Skeletal muscle satellite cell (primary cell): ENCODE results near the gene CPNE8.

Experiments
- H3K27me3 ChIP-seq: 2 replicates; pipeline ENCODE4 v1.7.0; 2013; ENCODE audit warnings: low read length; ENCODE audit not compliant: control insufficient read depth, insufficient read depth
- H3K36me3 ChIP-seq: 2 replicates; pipeline ENCODE4 v1.7.0; 2013; ENCODE audit warnings: mild to moderate bottlenecking, control low read depth, low read length; ENCODE audit not compliant: insufficient read depth
- H3K4me1 ChIP-seq: 2 replicates; pipeline ENCODE4 v1.7.0; 2013; ENCODE audit warnings: low read length; ENCODE audit not compliant: control insufficient read depth, insufficient read depth
- H3K4me2 ChIP-seq: 2 replicates; pipeline ENCODE4 v1.7.0; 2013; ENCODE audit warnings: mild to moderate bottlenecking, low read length
- H3K4me3 ChIP-seq: 2 replicates; pipeline ENCODE4 v1.7.0; 2013; ENCODE audit warnings: low read length
- H3K9ac ChIP-seq: 2 replicates; pipeline ENCODE4 v1.7.0; 2013; ENCODE audit warnings: mild to moderate bottlenecking, low read depth, low read length, moderate library complexity
- H3K9me3 ChIP-seq: replicated peaks from 2 replicates; pipeline ENCODE4 v1.7.0; 2013; ENCODE audit warnings: mild to moderate bottlenecking, control low read depth, low read length

CPNE8 gene

DNA sequence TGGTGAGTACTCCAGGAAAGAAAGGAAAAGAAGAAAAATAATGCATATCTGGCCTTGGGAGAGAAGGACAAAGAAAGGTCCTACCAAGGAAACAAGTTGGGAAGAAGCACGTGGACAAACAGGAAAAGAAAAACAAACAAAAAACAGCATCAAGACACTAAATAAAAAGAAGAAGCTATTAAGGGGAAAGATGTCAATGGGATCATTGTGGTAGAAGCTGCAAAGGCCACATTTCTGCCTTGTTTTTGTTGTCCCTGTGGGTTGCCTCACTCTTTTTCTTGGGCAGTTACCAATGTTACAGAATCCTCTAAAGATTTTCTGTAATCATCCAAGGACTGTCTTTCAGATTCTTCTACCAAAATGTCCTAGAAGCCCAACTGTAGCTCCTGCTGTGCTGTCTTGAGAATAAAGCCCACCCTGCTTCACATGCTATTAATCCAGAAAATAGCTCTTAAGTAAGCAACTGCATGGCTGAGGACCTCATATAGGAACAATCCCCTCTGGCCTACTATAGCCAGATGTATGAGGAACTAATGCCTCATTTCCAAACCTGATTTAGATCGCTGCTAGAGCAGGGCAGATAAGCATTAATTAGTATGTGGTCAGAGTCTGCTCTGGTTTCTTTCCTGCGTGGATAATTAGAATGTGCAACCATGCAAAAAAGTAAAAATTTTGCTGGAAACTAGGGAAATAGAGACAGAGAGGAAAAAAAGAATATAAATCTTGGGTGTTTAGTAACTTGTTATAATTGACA, 10.2 kb upstream of the CPNE8 start:
- H3K4me1 ChIP-seq = no peaks in the 10 kb centered on the region
- H3K27me3 ChIP-seq = peaks cover 7% of the 10 kb centered on the region
- no peak overlapping the region for H3K4me3 ChIP-seq
- H3K9me3 ChIP-seq = no peaks in the 10 kb centered on the region
- no peak overlapping the region for H3K4me2 ChIP-seq
- H3K9ac ChIP-seq = no peak overlapping the region
- no peaks in the 10 kb centered on the region for H3K36me3 ChIP-seq

GRCh38 chr12:38912116-38912515, 6.7 kb upstream of the CPNE8 start:
- peaks cover 11% of the 10 kb centered on the region for H3K27me3 ChIP-seq
- H3K9ac ChIP-seq = no peak overlapping the region
- no peaks in the 10 kb centered on the region for H3K9me3 ChIP-seq
- H3K36me3 ChIP-seq = no peaks in the 10 kb centered on the region
- no peak overlapping the region for H3K4me2 ChIP-seq
- peaks cover 2% of the 10 kb centered on the region for H3K4me1 ChIP-seq
- H3K4me3 ChIP-seq = no peak overlapping the region

GRCh38 chr12:38911611-38912010, 6.2 kb upstream of the CPNE8 start:
- no peak overlapping the region for H3K4me3 ChIP-seq
- no peak overlapping the region for H3K9ac ChIP-seq
- peaks cover 11% of the 10 kb centered on the region for H3K27me3 ChIP-seq
- peaks cover 4% of the 10 kb centered on the region for H3K4me1 ChIP-seq
- H3K36me3 ChIP-seq = no peaks in the 10 kb centered on the region
- H3K9me3 ChIP-seq = no peaks in the 10 kb centered on the region
- H3K4me2 ChIP-seq = no peak overlapping the region

DNA sequence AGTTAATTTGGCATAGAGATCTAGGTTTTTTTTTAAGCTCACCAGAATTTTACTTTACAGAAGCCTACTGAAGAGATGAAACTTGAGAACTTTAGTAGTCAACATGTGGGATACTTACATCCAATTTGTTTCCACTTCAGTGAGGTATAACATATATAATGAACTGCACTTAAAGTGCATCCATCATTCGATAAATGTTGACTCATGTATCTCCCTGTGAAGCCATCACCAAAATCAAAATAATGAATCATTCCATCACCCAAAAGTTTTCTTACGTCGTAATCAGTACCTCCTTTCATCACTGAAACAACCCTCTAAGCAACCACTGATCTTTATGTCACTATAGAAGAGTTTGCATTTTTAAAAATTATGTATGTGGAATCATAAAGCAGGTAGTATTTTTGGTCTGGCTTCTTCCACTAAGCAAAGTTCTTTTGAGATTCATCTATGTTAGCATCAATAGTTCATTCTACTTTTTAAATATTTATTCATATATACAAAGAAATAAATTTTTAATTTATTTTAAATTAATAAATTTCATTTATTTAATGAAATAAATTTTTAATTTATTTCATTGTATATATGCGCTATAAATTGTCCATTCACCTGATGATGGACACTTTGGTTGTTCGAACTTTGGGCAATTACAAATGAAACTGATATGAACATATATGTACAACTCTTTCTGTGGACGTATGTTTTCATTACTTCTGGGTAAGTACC, 2.0 kb upstream of the CPNE8 start:
- peak overlapping the region; percentile 96 for H3K4me2 ChIP-seq
- H3K9ac ChIP-seq = peak overlapping the region; percentile 79
- H3K27me3 ChIP-seq = peaks cover 11% of the 10 kb centered on the region
- peak overlapping the region; percentile 81 for H3K4me3 ChIP-seq
- H3K9me3 ChIP-seq = no peaks in the 10 kb centered on the region
- peaks cover 7% of the 10 kb centered on the region for H3K4me1 ChIP-seq
- no peaks in the 10 kb centered on the region for H3K36me3 ChIP-seq

GRCh38 chr12:38906482-38907200, 1.2 kb upstream of the CPNE8 start:
- H3K9ac ChIP-seq = peak overlapping the region; percentile 79
- H3K4me2 ChIP-seq = peak overlapping the region; percentile 96
- H3K4me1 ChIP-seq = peaks cover 7% of the 10 kb centered on the region

DNA sequence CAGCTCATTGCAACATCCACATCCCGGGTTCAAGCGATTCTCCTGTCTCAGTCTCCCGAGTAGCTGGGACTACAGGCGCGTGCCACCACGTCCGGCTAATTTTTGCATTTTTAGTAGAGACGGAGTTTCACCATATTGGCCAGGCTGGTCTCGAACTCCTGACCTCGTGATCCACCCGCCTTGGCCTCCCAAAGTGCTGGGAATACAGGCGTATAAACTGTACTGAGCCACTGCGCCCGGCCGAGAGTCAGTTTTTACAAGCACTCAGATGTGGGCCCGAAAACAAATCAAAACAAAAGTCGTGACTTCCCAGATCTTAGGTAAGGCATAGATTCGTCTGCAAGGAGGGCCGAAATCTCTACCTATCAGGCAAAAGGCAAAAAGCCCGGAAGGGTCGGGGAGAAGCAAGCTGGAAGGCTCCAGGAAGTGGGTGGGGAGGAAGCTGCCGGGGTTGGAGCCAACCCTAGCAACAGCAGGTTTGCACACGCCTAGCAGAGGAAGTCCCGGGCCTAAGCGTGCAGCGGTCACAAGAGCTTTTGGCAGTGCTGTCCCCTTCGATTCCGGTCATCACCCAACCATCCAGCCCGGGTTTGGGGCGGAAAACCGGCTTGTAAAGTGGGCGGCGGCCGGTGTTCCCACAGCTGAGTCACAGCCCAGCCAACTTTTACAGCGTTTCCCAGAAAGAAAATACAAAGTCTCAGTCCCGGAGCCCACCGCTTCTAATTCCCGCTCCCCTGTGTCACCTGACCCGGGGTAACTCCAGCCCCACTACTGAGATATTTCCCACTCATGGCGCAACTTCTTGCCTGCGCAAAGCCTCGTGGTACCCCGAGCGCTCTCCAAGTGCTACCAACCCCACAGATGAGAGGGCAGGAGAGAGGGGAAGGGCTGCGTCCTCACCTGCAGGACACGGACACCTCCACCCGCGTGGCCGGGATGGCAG, 583 bp downstream of the CPNE8 start:
- Histone ChIP-seq H3K9ac (peak overlapping the region; percentile 79), H3K4me3 (peak overlapping the region; percentile 81)

More at GRCh38 chr12:38906482-38907200, 1.2 kb upstream of the CPNE8 start:
- H3K36me3 ChIP-seq = no peaks in the 10 kb centered on the region
- peak overlapping the region; percentile 81 for H3K4me3 ChIP-seq
- H3K27me3 ChIP-seq = peaks cover 11% of the 10 kb centered on the region
- no peaks in the 10 kb centered on the region for H3K9me3 ChIP-seq

GRCh38 chr12:38903596-38903995, 1.8 kb downstream of the CPNE8 start:
- no peaks in the 10 kb centered on the region for H3K36me3 ChIP-seq
- H3K4me2 ChIP-seq = peak overlapping the region; percentile 96
- H3K9me3 ChIP-seq = no peaks in the 10 kb centered on the region
- no peak overlapping the region for H3K4me3 ChIP-seq
- H3K4me1 ChIP-seq = peaks cover 7% of the 10 kb centered on the region
- H3K9ac ChIP-seq = no peak overlapping the region
- no peaks in the 10 kb centered on the region for H3K27me3 ChIP-seq

More for the DNA sequence above, 583 bp downstream of the CPNE8 start:
- peaks cover under 1% of the 10 kb centered on the region for H3K27me3 ChIP-seq
- H3K9me3 ChIP-seq = no peaks in the 10 kb centered on the region
- H3K36me3 ChIP-seq = no peaks in the 10 kb centered on the region
- H3K4me2 ChIP-seq = peak overlapping the region; percentile 96
- H3K4me1 ChIP-seq = peaks cover 7% of the 10 kb centered on the region

- no peak overlapping the region for H3K9ac ChIP-seq
- no peak overlapping the region for H3K4me3 ChIP-seq
- no peaks in the 10 kb centered on the region for H3K4me1 ChIP-seq
- H3K4me2 ChIP-seq = no peak overlapping the region
- H3K9me3 ChIP-seq = no peaks in the 10 kb centered on the region
- no peaks in the 10 kb centered on the region for H3K27me3 ChIP-seq
- no peaks in the 10 kb centered on the region for H3K36me3 ChIP-seq
Measured at GRCh38 chr12:38898001-38898684, 7.2 kb downstream of the CPNE8 start.

DNA sequence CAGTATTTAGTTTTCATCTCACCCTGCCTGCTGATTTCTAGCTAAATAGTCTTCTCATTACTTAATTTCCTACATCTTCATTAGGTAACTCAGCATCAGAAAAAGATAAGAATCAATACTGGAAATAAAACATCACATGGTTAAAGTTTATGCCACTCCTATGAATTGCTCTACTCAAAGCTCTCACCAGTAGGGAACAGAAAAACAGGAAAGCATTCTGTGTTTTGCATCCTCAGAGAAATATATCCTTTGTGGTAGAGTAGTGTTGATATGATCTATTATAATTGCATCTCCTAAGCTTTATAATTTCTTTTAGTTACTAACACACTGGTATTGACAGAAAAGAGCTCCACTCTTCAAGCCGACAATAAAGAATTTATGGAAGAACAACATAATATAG, 9.9 kb downstream of the CPNE8 start:
- Histone ChIP-seq H3K4me1 (no peaks in the 10 kb centered on the region), H3K36me3 (no peaks in the 10 kb centered on the region), H3K27me3 (no peaks in the 10 kb centered on the region)

GRCh38 chr12:38892976-38893375, 12.4 kb downstream of the CPNE8 start:
- Histone ChIP-seq H3K9ac (no peak overlapping the region), H3K9me3 (no peaks in the 10 kb centered on the region), H3K4me3 (no peak overlapping the region), H3K27me3 (no peaks in the 10 kb centered on the region), H3K4me2 (no peak overlapping the region), H3K36me3 (no peaks in the 10 kb centered on the region), H3K4me1 (no peaks in the 10 kb centered on the region)

More for the DNA sequence above, 9.9 kb downstream of the CPNE8 start:
- Histone ChIP-seq H3K4me2 (no peak overlapping the region), H3K4me3 (no peak overlapping the region), H3K9me3 (no peaks in the 10 kb centered on the region), H3K9ac (no peak overlapping the region)
